Astrocyte (in vitro differentiated cells and primary cell): Measurements from ENCODE around the gene ALDOA.

Experiments used
- CTCF ChIP-seq: IDR thresholded peaks from 2 replicates; pipeline ENCODE4 v1.5.1; 2011; ENCODE audit warnings: low read depth, mild to moderate bottlenecking, inconsistent platforms, low read length, moderate library complexity; ENCODE audit not compliant: insufficient read depth
- EZH2 ChIP-seq: IDR thresholded peaks from 2 replicates; pipeline ENCODE4 v1.6.1; 2012; ENCODE audit warnings: mild to moderate bottlenecking, low read length, inconsistent platforms; ENCODE audit not compliant: insufficient read depth

DNA sequence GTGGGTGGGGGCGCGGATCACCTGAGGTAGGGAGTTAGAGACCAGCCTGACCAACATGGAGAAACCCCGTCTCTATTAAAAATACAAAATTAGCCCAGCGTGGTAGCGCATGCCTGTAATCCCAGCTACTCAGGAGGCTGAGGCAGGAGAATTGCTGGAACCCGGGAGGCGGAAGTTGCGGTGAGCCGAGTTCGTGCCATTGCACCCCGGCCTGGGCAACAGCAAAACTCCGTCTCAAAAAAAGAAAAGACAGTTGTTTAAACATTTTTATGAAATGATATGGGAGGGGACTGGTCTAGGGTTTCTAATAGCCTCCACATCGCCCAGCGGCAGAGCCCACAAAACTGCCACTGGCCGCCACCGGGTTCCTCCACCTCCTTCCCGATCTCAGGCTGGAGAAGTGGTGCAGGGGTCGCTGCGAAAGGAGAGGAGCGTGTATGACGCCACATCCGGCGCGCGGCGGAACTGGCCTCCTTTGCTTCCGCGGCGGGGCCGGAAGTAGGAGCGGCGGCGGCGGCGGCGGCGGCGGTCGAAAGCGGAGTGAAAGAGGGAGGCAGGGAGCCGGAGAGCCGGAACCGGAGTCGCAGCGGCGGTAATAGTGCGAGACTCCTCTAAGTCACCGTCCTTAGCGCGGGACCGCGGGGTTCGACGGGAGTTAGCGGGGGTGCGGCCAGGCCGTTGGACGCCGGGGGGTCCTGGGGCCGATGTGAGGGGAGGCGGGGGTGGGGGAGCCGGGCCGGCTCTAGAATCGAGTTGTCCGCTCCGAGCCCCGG lies 10.1 kb downstream of the ALDOA start, which contains the start of gene PPP4C:
- TF ChIP-seq CTCF (no peak), EZH2 (no peak)
